Measurements from ENCODE around the gene URB2.

URB2 gene

DNA sequence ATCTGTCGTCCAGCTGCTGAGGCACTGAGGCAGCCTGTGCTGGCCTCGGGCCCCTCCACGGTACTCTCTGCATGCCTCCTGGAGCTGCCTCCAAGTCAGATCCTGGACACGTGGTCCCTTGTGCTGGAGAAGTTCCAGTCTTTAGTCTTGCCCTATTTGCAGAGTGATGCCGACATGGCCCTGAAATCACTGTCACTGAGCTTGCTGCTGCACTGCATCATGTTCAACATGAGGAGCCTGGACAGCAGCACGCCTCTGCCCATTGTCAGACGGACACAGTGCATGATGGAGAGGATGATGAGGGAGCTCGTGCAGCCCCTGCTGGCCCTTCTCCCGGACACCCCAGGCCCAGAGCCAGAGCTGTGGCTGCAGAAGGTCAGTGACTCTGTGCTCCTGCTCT, 10.0 kb downstream of the URB2 start:
- Histone ChIP-seq H3K4me1 (ENCODE audit: control insufficient read depth, insufficient read depth, low read length) (no peaks in the 10 kb centered on the region), H3K4me3 (ENCODE audit: low read length) (no peak overlapping the region), H3K27me3 (ENCODE audit: control insufficient read depth, insufficient read depth, low read length) (no peaks in the 10 kb centered on the region), H3K36me3 (ENCODE audit: control insufficient read depth, insufficient read depth, low read length) (peaks cover 8% of the 10 kb centered on the region), H3K9me3 (ENCODE audit: control insufficient read depth, low read length) (no peaks in the 10 kb centered on the region), H3K9ac (ENCODE audit: low read length) (no peak overlapping the region)

DNA sequence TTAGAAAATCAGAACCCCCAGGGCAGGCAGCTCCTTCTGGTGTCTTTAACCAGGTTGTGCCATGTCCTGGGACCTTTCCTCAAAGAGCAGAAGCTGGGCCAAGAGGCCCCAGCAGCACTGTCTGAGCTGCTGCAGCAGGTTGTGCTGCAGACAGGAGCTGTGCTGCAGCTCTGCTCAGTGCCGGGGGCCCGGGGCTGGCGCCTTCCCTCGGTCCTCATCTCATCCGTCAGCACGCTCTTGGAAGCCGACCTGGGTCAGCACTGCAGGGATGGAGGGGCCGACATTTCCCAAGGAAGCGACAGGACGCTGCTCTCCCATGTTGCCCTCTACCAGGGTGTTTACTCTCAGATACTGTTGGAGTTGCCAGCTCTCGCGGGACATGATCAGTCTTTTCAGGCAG, 11.7 kb downstream of the URB2 start:
- H3K9me3 ChIP-seq (ENCODE audit: control insufficient read depth, low read length), result no peaks in the 10 kb centered on the region
- H3K4me3 ChIP-seq (ENCODE audit: low read length), result no peak overlapping the region
- H3K36me3 ChIP-seq (ENCODE audit: control insufficient read depth, insufficient read depth, low read length), result peaks cover 8% of the 10 kb centered on the region

DNA sequence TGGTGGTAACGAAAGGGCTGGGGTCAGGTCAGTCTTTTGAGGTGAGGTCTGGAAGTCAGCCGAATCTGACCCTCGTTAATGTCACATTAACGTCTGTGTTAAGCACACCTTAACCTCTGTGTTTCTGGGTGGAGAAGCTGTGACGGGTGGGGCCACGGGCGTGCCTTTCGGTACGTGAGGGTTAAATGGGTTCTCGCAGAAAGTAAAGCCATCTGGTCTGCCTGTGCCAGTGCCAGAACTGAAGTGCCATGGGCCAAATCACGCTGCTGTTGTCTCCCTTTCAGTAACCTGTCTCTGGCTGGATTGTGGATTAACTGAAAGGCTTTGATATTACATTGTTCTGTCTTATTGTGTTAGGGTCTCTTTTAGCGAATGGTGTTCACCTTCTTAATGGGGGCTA, 14.4 kb downstream of the URB2 start:
- peaks cover 2% of the 10 kb centered on the region for H3K36me3 ChIP-seq (ENCODE audit: control insufficient read depth, insufficient read depth, low read length)
- H3K27me3 ChIP-seq (ENCODE audit: control insufficient read depth, insufficient read depth, low read length), result no peaks in the 10 kb centered on the region
- no peak overlapping the region for H3K4me3 ChIP-seq (ENCODE audit: low read length)
- no peaks in the 10 kb centered on the region for H3K4me1 ChIP-seq (ENCODE audit: control insufficient read depth, insufficient read depth, low read length)
- H3K9ac ChIP-seq (ENCODE audit: low read length), result no peak overlapping the region
- H3K9me3 ChIP-seq (ENCODE audit: control insufficient read depth, low read length), result no peaks in the 10 kb centered on the region

More for the DNA sequence above, 11.7 kb downstream of the URB2 start:
- H3K4me1 ChIP-seq (ENCODE audit: control insufficient read depth, insufficient read depth, low read length), result no peaks in the 10 kb centered on the region
- H3K9ac ChIP-seq (ENCODE audit: low read length), result no peak overlapping the region
- no peaks in the 10 kb centered on the region for H3K27me3 ChIP-seq (ENCODE audit: control insufficient read depth, insufficient read depth, low read length)

DNA sequence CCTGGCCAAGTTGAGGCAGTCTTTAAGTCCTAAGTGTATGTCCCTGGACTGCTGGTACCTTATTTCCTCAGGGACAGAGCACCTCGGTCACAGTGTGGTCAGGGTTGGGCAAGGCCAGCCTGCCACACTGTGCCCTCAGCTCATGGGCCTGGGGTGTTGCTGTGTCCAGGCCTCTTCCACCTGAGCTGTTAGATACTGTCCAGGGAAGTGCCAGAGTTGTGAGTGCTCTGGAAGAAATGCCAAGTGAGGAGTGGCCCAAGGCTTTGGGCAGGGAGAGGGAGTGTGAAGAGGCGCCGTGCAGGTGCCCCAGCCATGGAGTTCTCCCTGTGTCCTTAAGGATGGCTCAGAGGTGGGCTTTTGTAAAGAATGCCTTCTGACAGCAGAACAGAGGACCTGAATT, 15.3 kb downstream of the URB2 start:
- Histone ChIP-seq H3K36me3 (ENCODE audit: control insufficient read depth, insufficient read depth, low read length) (no peaks in the 10 kb centered on the region), H3K4me3 (ENCODE audit: low read length) (no peak overlapping the region), H3K9ac (ENCODE audit: low read length) (no peak overlapping the region), H3K4me1 (ENCODE audit: control insufficient read depth, insufficient read depth, low read length) (no peaks in the 10 kb centered on the region), H3K27me3 (ENCODE audit: control insufficient read depth, insufficient read depth, low read length) (no peaks in the 10 kb centered on the region), H3K9me3 (ENCODE audit: control insufficient read depth, low read length) (no peaks in the 10 kb centered on the region)

DNA sequence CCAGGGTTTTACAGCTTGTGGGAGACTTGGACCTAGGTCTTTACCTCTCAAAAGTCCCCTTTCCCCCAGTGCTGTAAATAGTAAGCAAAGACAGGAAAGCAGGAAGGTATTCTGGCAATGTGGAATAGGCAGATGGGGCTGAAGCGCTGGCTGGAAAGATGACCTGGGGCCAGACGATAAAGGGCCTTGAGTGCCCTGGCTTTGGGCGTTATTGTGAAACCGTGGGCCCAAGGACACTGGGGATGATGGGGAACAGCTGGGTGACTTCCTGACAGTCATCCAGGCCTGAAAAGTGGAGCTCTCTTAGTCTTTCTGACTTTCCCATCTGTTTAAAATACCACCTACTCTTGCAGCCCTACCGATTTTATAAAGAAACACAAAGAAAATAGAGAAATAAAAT, 16.3 kb downstream of the URB2 start:
- Histone ChIP-seq H3K27me3 (ENCODE audit: control insufficient read depth, insufficient read depth, low read length) (no peaks in the 10 kb centered on the region), H3K9ac (ENCODE audit: low read length) (no peak overlapping the region), H3K36me3 (ENCODE audit: control insufficient read depth, insufficient read depth, low read length) (no peaks in the 10 kb centered on the region), H3K4me1 (ENCODE audit: control insufficient read depth, insufficient read depth, low read length) (no peaks in the 10 kb centered on the region), H3K9me3 (ENCODE audit: control insufficient read depth, low read length) (no peaks in the 10 kb centered on the region), H3K4me3 (ENCODE audit: low read length) (no peak overlapping the region)

DNA sequence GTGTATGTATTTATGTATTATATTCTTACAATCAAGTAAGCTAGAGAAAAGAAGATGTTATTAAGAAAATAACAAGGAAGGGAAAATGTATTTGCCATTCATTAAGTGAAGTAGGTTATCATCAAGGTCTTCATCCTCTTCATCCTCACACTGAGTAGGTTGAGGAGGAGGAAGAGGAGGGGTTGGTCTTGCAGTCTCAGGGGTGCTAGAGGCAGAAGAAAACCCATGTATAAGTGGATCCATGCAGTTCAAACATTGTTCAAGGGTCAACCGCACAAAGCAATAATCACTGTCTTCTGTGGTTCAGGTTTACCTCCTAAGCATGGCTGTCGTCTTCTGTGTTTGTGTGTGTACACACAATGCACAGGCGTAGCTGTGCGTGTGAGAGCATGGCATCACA, 16.9 kb downstream of the URB2 start:
- H3K4me3 ChIP-seq (ENCODE audit: low read length), result no peak overlapping the region
- no peaks in the 10 kb centered on the region for H3K27me3 ChIP-seq (ENCODE audit: control insufficient read depth, insufficient read depth, low read length)
- no peaks in the 10 kb centered on the region for H3K36me3 ChIP-seq (ENCODE audit: control insufficient read depth, insufficient read depth, low read length)
- no peaks in the 10 kb centered on the region for H3K4me1 ChIP-seq (ENCODE audit: control insufficient read depth, insufficient read depth, low read length)
- no peak overlapping the region for H3K9ac ChIP-seq (ENCODE audit: low read length)
- H3K9me3 ChIP-seq (ENCODE audit: control insufficient read depth, low read length), result no peaks in the 10 kb centered on the region

DNA sequence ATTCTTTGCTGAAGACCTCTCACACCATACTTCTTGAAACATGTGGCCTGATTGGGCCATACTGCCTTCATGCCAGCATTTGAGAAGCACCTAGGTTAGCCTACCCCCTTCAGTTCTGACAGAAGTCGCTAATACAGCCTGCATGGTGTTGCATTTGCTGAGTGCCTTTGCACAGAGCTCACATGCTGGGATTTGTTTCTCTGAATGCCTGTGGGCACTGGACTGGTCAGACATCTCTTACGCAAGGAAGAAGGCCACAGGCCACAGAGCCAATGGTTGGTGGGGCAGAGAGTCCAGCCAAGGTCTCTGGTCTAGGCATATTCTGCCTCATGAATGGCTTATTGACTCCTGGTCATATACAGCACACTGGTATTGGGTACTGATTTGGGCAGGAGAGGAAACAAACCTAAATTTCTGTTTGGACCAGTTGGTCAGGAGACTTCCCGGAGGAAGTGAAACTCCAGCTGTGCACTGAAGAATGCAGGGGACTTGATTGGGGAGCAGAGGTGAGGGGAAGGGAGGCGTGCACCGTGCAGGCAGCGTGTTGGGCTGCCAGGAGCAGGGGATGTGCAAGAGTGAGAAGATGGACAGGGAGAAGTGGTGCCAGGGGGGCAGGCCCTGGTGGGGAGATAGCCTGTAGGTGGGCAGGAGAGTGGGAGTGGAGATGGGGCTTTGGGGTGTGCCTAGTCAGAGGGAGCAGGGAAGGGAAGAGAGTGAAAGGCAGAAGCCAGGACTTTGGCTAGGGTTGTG, 18.1 kb downstream of the URB2 start:
- H3K9me3 ChIP-seq (ENCODE audit: control insufficient read depth, low read length), result no peaks in the 10 kb centered on the region
- H3K9ac ChIP-seq (ENCODE audit: low read length), result no peak overlapping the region
- H3K36me3 ChIP-seq (ENCODE audit: control insufficient read depth, insufficient read depth, low read length), result no peaks in the 10 kb centered on the region
- no peak overlapping the region for H3K4me3 ChIP-seq (ENCODE audit: low read length)
- no peaks in the 10 kb centered on the region for H3K4me1 ChIP-seq (ENCODE audit: control insufficient read depth, insufficient read depth, low read length)
- no peaks in the 10 kb centered on the region for H3K27me3 ChIP-seq (ENCODE audit: control insufficient read depth, insufficient read depth, low read length)

DNA sequence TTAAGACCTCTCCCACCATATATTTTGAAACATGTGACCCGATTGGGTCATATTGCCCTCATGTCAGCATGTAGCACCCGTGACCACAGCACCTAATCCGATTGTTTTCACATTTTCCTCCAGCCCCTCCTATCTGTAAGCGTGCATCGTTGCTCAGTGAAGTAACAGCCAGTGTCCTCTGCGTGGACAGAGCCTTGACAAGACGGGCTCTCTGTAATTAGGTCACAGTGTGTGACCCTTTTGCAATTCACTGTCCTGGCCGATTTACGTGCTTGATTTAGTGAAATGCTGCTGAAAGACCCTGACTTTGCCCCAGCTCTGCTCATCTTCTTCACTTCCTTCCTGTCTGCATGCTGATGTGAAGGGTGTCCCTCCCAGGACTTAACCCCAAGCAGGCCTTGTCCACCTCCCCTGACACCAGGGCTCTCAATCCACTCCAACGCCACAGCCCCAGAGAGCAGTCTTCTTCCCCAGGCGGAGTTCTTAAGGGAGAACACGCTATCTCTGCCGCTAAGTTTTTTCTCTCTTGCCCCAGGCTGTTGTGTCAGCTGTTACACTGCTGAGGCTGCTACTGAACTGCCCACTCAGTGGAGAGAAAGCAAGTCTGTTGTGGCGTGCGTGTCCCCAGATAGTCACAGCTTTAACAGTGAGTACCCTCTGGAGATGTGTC, 19.4 kb downstream of the URB2 start:
- Histone ChIP-seq H3K4me3 (ENCODE audit: low read length) (no peak overlapping the region), H3K36me3 (ENCODE audit: control insufficient read depth, insufficient read depth, low read length) (no peaks in the 10 kb centered on the region), H3K4me1 (ENCODE audit: control insufficient read depth, insufficient read depth, low read length) (no peaks in the 10 kb centered on the region), H3K27me3 (ENCODE audit: control insufficient read depth, insufficient read depth, low read length) (no peaks in the 10 kb centered on the region), H3K9me3 (ENCODE audit: control insufficient read depth, low read length) (no peaks in the 10 kb centered on the region), H3K9ac (ENCODE audit: low read length) (no peak overlapping the region)

DNA sequence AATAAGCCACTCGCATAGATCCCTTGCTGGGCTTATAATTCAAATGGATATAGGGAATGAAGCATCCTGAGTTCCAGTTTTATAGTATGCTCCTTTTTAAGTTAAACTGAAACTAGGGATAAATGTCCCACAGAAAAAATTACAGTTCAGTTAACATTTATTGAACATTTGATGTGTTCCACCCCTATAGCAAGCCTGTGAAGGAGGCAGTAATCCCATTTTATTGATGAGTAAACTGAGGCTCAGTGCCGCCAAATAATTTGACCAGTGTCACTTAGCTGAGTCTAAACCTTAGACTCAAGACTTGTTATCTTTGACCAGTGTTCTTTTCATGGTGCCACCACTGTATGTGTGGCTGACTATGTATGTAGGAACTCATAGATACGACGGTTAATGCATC, 22.4 kb downstream of the URB2 start:
- H3K4me1 ChIP-seq (ENCODE audit: control insufficient read depth, insufficient read depth, low read length), result no peaks in the 10 kb centered on the region
- H3K9ac ChIP-seq (ENCODE audit: low read length), result no peak overlapping the region
- no peaks in the 10 kb centered on the region for H3K27me3 ChIP-seq (ENCODE audit: control insufficient read depth, insufficient read depth, low read length)
- H3K36me3 ChIP-seq (ENCODE audit: control insufficient read depth, insufficient read depth, low read length), result no peaks in the 10 kb centered on the region
- H3K4me3 ChIP-seq (ENCODE audit: low read length), result no peak overlapping the region
- no peaks in the 10 kb centered on the region for H3K9me3 ChIP-seq (ENCODE audit: control insufficient read depth, low read length)

DNA sequence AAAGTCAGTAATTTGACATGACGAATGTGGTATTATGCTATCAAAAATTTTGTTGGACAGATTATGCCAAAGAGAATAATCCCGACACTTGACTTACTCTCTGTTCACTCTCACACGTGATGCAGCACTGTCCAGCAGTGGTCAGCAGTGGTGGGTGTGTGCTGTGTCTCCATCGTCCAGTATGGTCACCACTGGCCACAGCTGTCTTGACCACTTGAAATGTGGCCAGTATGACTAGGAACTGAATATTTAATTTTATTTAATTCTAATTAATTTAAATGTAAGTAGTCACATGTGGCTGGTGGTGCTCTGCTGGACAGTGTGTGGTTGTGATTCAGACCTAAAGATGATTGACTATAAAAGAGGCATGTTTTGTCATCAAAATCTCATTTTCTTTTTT, 24.0 kb downstream of the URB2 start:
- Histone ChIP-seq H3K4me3 (ENCODE audit: low read length) (no peak overlapping the region), H3K4me1 (ENCODE audit: control insufficient read depth, insufficient read depth, low read length) (no peaks in the 10 kb centered on the region), H3K9ac (ENCODE audit: low read length) (no peak overlapping the region), H3K9me3 (ENCODE audit: control insufficient read depth, low read length) (no peaks in the 10 kb centered on the region), H3K36me3 (ENCODE audit: control insufficient read depth, insufficient read depth, low read length) (no peaks in the 10 kb centered on the region), H3K27me3 (ENCODE audit: control insufficient read depth, insufficient read depth, low read length) (no peaks in the 10 kb centered on the region)

DNA sequence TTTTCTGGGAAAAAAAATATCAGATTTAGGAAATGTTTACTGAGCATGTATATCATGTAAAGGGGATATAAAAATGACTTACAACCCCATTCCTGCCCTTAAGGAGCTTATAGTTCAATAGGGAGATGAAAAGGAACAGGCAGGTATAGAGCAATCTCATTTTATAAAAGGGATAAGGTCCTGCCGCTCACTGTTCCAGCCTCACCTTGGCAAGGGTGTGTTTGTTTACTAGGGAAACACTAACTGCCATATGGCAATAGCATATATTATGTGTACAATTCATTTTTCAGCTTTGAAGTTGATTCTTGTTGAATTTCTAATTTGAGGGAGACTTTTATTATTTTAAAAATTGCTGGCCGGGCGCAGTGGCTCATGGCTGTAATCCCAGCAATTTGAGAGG, 25.5 kb downstream of the URB2 start:
- H3K36me3 ChIP-seq (ENCODE audit: control insufficient read depth, insufficient read depth, low read length), result no peaks in the 10 kb centered on the region
- H3K4me3 ChIP-seq (ENCODE audit: low read length), result no peak overlapping the region
- H3K9ac ChIP-seq (ENCODE audit: low read length), result no peak overlapping the region
- H3K9me3 ChIP-seq (ENCODE audit: control insufficient read depth, low read length), result no peaks in the 10 kb centered on the region
- H3K4me1 ChIP-seq (ENCODE audit: control insufficient read depth, insufficient read depth, low read length), result no peaks in the 10 kb centered on the region
- no peaks in the 10 kb centered on the region for H3K27me3 ChIP-seq (ENCODE audit: control insufficient read depth, insufficient read depth, low read length)

DNA sequence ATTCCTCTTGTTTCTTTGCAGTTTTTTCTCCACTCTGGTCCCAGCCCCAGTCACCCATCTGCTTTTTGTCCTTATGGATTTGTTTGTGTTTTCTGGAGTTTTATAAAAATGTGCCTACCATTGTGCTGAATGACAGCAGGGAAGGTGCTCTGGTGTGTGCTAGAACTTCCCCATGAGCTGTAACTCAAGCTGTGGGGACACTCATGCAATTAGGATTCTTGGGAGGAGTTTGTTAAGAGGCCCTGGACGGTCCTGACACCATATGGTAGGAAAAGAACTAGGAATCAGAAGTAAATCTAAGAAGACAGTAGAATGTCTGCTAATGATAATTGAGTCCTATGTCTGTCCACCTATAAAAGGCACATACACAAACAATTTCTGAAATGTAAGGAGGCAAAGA, 27.4 kb downstream of the URB2 start:
- Histone ChIP-seq H3K4me3 (ENCODE audit: low read length) (no peak overlapping the region), H3K9me3 (ENCODE audit: control insufficient read depth, low read length) (no peaks in the 10 kb centered on the region), H3K36me3 (ENCODE audit: control insufficient read depth, insufficient read depth, low read length) (peaks cover 4% of the 10 kb centered on the region), H3K4me1 (ENCODE audit: control insufficient read depth, insufficient read depth, low read length) (no peaks in the 10 kb centered on the region), H3K27me3 (ENCODE audit: control insufficient read depth, insufficient read depth, low read length) (no peaks in the 10 kb centered on the region), H3K9ac (ENCODE audit: low read length) (no peak overlapping the region)
